IMR-90 (cell line): ENCODE data around the gene TLR3.

Experiments used
- POLR2A ChIP-seq: IDR thresholded peaks from 2 replicates; pipeline ENCODE4 v1.6.1; 2012; ENCODE audit warnings: mild to moderate bottlenecking, low read depth, low read length
- TF ChIP-seq, protein P1 (sequence below): conservative IDR thresholded peaks from 2 replicates; pipeline ENCODE4 v1.5.1; 2012; ENCODE audit warnings: mild to moderate bottlenecking, low read depth, low read length, improper control_type of control experiment

DNA sequence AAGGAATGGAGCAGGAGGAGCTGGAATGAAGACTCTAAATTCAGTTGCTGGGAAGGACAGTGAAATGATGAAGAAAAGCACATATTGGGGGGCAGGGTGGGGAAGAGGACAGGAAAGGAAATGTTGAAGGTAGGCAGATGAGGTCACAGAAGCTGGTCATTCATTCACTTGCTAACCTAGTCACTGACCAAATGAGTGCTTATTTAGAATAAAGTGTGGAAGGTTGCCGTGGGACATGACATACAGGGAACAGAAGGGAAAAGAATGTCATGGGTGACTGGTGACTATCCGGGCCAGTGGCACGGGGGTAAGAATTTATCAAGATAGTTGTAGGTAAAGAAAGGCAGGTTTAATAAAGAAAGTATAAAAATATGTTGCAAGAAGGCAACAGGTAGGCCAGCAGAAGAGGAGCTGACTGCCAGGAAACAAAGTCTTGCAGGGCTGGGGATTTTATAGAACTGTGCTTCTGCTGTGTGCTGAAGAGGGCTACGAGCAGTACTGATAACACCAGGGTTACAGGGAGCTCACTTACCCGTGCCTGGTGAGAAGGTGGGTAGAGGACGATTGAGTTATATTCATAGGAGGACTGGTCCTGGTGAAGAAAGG, 31.9 kb upstream of the TLR3 start:
- no peak for TF ChIP-seq POLR2A
- TF ChIP-seq, protein P1, sequence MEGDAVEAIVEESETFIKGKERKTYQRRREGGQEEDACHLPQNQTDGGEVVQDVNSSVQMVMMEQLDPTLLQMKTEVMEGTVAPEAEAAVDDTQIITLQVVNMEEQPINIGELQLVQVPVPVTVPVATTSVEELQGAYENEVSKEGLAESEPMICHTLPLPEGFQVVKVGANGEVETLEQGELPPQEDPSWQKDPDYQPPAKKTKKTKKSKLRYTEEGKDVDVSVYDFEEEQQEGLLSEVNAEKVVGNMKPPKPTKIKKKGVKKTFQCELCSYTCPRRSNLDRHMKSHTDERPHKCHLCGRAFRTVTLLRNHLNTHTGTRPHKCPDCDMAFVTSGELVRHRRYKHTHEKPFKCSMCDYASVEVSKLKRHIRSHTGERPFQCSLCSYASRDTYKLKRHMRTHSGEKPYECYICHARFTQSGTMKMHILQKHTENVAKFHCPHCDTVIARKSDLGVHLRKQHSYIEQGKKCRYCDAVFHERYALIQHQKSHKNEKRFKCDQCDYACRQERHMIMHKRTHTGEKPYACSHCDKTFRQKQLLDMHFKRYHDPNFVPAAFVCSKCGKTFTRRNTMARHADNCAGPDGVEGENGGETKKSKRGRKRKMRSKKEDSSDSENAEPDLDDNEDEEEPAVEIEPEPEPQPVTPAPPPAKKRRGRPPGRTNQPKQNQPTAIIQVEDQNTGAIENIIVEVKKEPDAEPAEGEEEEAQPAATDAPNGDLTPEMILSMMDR = no peak
